Measurements from ENCODE around the gene ITGB2.
A peak's percentile ranks its signal among the peaks of the same experiment; 100 is the strongest.

The ITGB2 gene

DNA sequence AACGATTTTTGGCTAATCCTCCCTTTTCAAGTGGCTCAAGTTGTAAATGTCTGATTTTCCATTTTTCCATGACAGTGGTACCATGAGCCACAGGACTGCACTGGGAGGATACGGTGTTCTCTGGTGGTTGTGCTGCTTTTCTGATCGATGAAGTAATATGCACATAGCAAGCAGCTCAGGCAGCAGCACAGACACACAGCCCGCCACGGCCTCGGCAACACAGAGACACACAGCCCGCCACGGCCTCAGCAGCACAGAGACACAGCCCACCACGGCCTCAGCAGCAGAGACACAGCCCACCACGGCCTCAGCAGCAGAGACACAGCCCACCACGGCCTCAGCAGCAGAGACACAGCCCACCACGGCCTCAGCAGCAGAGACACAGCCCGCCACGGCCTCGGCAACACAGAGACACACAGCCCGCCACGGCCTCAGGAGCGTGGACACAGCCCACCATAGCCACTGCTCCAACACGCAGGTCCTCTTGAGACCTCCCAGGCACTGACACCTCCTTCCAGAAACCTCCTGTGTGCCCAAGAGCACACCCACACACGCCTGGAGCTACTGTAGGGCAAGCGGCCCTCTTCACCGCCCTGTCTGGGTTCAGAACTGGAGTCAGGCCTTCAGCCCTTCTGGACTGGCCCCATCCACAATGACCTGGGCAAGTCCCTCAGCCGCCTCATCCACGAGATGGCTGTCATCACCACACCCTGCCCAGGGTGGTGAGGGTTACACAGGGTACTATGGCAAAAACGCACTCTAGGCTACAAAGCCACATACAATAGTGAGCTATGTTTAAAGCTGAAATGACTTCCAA, 57.6 kb downstream of the ITGB2 start:
- no peak for DNase-seq

DNA sequence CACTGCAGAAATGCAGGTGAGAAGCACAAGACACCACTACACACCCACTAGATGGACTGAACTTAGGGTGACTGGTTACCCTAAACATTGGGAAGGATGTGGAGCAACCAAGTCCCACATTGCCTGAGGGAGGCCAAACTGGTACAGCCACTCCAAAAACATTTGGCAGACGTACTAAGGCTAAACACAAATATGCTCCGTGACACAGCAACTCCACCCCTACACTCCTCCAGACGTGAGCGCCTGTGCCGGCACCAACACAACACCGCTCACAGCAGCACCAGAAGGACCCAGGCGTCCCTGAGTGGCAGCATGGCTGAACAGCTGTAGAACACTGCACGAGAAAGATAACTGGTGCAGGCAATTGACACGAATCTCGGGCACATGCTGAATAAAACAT, 61.9 kb downstream of the ITGB2 start:
- no peak for DNase-seq

DNA sequence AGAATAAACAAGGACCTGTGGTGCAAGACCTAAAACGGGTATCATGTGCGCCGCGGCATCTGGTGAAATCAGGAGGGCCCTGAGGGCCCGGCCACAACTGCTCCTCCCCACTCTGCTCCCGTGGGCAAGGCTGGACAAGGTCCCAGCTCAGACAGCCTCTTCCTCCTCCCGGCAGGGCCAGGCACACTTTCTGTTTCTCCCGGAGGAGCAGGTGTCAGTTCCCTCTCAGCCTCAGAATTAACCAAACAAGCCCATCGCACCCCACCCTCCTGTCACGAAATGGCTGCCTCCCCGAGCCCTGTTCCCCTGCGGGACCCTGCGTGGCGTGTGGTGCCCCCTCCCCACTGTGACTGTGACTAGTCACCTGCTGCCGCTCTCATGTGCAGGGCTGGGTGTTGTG, 62.4 kb downstream of the ITGB2 start:
- no peak for DNase-seq

DNA sequence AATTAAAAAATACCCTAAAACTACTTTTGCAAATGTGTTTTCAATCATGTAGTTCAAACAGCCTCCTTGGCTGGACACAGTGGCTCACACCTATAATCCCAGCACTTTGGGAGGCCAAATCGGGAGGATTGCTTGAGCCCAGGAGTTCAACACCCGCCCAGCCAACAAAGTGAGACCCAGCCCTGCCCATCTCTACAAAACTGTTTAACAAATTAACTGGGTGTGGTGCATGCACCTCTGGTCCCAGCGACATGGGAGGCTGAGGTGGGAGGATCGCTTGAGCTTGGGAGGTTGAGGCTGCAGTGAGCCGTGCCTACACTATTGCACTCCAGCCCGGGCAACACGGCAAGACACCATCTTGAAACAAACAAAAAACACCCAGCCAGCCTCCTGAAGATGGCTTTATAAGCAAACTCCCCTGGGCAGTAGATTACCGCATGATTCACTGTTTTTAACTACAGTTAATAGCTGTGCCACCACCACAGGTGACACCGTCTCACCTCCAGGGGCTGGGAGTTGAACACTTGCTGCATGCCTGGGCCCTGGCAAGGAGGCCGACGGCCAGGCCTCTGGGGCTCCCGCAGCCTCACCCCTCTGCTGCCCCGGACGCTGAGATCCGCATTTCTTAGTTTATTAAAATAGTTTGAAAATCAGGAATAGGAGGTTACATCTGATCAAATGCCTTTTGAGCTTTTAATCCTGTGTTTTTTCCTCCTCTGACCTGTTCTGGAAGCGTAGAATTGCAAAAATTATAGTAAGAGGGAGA, 63.4 kb downstream of the ITGB2 start:
- no peak for DNase-seq

DNA sequence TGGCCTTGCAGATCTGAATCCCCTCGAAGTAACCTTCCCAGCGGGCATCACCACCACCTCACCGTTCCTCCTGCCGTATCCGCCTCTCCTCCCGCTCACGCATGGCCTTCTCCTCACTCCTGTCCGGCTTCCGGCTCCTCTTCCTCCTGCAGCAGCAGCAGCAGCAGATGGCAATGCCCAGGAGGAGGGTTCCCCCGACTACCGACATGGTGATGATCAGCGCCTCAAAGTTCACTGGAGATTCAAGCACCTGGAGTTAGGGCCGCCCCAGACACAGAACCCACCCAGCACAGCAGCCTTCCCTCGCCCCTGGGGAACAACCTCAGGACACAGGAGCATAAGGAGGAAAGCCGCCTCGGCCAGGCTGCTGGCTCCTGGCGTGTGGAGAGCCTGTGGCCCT, 64.6 kb downstream of the ITGB2 start:
- DNase-seq, result no peak

DNA sequence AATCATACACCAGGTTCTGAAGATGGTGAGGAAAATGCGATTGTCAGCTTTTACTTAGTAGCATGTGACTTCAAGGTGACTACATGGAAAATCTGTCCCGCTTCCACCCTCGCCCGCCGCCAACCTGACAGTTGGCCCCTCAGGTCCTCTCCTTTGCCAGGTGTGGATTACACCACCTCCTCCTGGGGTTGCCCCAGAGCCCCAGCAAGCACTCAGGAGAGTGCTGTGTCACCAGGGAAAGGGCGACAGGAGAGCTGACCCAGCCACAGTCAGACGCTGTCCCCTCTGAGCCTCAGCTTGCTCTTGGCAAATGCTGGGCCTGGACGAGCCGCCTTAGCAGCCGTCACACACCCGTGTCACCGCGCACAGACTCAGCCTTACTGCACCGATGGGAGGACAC, 65.1 kb downstream of the ITGB2 start:
- DNase-seq, result no peak

DNA sequence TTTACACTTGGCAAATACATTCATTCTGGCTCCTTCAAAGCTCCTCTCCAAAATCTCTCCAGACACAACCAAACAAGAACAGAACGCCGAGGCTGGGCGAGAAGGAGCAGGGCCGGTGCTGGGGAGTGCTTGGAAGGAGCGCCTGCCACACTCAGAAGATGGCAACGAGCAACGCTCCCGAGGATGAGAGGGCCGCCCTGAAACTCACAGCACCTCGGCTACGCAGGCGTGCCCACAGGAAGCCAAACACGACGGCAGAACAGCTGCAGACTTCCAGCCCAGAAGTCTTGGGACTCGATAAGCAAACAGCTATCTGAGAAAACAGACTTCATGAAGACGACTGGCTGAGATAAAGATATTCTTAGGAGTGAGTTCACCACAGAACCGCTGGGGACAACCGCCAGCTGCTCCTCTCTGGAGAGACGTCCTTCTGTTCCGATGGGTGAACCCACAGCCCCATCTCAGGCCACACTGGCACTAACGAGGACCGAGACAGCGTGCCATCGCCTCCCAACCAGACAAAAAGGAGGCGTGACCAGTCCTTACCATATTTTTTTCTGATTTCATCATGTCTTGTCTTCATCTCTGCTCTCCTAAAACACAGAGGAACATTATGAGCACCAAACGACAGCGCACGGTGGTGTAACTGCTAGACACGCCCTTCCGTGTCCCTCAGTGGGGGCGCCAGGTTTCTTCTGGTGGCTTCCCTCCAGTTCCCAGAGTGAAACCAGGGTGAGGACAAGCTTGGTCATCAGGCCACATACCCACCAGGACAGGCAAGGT, 65.8 kb downstream of the ITGB2 start:
- DNase-seq, result no peak

DNA sequence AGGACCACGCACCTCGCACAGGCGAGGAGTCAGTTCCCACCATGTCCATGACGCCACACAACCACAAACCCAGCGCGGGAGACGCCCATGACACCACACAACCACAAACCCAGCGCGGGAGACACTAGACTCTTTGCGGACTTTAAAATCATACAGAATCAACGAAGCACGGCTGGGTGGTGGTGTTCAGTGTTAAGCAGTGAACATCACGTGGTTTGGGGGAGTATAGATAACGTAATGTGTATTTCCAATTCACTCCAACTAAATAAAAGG, 66.4 kb downstream of the ITGB2 start:
- DNase-seq, result no peak

DNA sequence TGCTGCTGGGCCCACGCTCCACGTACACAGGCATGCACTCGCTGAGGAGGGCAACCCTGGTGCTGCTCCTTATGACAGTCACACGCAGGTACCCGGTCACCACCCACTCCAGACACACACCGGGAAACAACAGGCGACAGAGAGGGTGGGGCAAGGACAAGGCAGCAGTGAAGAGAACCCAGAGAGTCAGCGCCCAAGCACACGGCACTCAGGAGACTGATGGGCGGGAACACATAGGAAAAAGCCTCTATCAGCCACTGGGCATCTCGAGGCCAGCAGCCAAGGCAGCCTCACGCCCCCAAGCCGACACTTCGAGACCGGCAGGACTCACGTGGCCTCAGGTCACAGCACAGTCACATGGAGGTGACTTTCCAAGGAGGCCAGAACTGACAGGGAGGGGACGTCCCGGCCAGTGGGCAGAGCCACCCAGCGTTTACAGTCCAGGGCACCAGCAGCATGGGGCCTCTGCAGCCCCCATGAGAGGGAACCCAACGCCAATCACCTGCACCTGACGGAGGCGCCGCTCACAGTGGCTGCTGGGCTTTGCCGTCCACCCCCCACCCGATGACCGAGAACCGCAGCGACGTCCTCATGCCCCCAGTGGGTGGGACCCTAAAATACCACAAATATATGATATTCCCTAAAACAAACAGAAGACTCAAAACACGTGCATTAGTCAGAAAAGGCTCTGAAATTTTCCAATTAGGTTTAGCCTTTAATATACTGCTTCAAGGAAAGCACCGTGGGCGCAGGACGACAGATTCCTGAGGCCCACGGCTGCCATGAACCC, 66.9 kb downstream of the ITGB2 start:
- DNase-seq, result no peak

DNA sequence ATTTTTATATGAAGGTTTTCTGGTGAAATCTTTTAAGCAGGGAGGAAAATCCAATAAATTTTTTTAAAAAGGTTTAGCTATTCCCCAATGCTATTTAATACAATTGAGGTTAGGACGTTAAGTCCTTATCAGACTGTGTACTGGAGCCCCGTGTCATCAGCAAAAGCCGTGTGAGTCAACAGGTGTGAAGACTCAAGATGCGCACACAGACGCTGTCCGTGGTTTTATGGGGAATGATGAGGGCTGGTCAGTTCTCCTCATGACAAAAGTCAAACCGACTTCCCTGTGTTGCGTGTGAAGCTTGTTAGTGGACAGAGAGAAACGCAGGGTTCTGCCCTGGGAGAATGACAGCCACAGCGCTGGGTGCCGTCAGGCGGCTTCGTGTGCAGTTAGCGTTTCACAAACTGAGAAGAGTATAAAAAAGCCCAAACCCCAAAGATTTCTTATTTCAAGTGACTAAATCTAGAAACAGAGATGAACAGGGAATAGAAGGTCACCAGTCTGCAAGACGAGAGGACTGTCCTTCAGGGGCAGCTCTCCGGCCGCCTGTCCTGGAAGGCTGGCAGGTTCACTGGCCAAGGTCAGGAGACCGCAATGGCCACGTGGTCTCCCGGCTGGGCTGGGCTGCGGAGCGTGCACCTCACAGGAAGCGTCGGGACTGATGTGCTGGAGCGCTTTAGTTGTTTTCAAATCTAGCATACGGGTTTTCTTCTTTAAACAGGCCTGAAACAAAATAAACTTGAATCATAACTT, 69.6 kb downstream of the ITGB2 start:
- no peak for DNase-seq

DNA sequence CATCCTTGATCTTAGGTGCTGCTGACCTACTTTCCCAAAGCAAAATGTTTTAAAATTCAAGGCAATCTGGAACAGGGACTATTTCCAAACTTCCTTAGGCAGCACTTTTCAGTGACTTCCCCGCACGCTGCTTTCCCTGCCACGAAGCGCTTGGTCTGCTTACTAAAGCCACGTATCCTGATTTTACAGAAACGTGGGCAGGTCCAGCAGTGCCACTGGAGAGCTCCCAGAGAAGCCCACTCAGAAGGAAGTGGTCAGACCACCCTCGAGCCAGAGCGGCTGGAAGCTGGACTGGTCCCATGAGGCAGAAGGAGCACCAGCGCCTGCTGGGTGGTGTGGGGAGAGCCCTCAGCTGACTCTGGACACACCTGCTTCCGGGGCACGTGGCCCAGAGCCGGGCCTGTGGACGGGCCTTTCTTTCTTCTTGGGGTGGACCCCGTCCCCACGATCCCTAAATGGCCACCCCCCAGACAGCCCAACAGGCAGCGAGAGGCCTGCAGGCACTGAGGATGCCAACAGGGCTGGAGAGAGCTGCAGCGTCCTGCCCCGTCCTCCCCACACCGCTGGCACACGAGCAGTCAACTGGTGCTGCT, 70.4 kb downstream of the ITGB2 start:
- DNase-seq, result no peak

DNA sequence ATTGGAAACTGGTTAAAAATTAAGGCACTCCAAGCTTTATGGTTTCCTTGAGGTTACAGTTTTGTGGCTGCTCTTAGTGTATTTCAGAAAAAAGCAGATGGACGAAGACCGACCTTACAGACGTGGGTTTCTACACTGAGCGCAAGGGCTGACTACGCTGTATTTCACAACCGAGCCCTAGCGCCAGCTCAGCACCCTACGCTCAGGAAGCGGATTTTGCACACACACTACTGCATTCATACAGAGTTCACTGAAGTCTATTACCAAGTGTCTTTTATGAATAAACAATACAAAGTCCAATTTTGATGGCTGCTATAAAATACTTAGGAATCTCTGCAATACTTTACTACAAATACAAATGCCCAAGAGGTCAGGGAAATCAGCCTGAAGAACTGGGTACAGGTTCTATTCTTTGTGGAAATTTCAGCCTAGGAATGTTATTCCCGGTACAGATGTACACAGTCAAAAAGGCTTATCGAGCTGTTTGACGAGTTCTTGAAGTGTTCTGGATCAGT, 71.0 kb downstream of the ITGB2 start:
- DNase-seq, result no peak

DNA sequence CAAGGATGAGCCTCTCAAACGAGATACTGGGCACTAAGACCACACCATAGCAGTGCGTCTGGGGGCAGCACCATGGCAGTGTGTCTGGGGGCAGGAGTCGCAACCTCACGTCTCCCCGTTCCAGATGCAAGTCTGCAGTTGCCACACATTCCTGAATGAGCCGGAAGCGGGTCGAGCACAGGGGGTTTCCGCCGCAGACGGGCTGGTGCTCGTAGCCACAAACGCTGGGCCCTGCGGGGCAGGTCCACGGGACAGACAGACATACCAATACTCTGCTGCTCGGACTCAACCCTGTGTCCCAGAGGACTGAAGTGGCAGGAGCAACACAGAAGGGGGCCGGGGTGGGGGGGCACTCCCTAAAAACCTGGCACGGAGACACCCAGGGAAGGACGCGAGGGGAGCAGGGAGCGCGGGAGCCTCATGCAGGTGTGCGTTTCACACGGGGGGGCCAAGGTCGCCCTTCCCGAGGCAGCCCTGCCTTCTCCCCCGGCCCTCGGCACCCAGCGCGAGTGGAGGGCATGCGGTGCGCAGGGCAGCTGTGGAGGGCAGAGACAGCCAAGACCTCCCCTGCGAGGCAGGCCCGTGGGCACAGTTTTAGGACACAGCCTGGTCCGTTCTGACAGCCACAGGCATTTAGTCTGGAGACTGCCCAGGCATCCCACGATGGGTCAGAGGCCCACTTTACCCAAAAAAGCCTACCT, 71.7 kb downstream of the ITGB2 start:
- DNase-seq, result no peak

DNA sequence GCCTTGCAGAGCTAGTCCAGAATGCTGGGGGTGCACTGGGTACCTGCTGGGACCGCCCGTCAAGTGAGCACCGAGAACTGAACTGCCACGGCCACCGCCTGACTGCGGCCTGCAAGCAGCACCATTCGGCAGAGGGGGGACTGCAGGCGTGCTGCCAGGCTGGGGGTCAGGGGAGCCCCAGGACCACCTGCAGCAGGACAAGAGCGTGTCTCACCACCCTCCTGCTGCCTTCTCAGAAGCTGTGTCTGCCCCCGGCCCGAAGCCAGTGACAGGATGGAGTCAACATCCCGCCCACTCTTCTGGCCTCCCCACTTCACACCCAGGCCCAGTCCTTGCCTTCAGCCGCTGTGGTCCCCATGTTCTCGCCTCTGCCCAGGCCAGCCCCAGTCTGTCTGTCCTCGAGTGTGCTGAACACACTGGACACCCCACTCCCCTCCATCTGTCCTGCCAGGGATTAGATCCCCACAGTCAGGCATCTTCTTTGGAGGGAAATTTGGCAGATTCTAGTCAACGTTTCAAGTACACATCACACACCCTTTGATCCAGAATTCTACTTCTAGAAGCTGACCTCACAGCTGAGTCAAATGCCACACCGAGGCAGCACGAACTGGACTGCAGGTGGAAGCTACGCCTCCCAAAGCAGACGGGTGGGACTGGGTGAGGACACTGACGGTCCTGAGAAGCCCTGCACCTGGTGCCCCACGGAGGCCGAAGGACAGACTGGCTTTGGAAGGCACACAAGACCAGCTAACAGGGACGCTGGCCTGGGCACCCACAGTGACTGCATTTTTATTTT, 73.2 kb downstream of the ITGB2 start:
- no peak for DNase-seq

DNA sequence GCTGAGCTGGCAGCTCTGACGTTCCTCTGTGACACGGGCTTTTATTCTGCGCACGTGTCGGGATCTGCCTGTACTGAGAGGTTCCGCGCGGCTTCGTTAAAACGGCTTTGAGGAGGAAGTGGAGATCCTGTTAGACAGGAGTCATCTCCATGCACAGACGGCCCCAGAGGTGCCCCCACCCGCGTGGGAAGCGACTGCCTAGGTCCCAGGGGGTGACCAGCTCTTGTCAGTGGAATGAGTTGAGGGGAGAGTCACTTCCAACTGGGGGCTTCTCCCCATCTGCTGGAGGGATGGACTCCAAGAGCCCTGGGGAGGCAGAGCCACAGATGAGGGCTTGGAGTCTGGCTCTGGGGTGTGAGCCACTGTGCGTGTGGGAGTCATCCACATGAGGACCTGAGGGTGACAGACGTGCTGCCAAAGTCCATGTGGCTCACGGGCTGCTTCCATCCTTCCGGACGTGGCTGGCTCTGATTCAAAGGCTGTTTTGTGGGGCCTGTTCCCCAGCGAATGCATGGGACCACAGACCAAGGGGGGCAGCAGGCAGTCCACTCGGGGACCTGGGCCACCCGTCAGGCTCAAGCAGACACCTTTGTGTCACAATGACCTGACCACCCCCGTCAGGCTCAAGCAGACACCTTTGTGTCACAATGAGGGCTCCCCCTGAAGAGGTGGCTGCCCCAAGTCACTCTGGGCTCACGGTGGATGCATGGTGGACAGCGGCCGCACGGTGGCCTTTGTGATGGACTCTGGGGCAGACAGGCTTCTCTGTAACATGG, 74.0 kb downstream of the ITGB2 start:
- DNase-seq, result peak; percentile 45

DNA sequence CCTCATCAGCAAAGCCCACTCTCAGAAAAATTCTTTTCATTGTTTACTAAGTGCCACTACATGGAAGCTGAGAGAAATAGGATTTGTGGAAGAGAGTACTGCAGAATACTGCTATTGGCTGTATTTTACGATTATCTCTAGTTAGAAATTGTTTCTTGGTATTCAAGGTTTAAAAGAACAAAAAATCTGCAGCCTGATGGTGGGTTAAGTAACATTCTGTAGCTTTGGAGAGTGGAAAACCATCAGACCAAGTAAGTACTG, 74.5 kb downstream of the ITGB2 start:
- no peak for DNase-seq

DNA sequence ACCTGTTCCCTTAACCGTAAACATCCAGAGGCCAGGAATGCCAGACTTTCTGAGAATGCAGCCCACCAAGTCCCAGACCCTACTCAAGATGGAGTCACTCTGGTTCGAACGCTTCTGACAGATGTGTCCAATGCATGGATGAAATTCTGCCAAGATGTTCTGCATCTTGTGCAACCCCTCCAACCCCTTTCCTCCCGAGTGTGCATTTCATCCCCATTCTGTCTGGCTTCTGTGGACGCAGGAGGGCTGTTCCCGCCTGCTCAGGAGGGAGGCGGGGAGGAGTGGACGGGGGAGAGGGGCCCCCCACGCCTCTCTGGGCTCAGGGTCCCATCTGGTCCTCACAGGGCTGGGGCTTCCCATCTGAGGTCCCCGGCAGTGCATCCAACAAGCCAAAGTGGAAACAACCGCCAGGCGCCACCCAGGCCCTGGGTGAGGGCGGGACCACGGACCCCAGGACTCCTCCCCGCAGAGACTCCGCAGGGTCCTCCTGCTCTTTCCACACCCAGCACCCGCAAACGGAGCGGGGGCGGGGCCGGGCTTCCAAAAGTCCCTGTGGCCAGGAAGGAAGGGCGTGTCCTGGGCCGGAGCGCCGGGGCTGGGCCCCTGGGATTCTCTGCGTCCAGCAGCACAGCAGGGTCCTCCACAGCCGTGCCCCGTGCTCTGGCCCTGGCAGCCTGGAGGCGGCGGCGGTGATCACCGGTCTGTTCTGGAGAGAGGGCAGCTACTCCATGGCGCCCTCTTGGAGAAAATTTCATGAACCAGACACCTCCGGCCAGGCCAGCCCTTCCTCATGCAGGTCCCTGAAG, 75.1 kb downstream of the ITGB2 start:
- DNase-seq, result peak; percentile 46

DNA sequence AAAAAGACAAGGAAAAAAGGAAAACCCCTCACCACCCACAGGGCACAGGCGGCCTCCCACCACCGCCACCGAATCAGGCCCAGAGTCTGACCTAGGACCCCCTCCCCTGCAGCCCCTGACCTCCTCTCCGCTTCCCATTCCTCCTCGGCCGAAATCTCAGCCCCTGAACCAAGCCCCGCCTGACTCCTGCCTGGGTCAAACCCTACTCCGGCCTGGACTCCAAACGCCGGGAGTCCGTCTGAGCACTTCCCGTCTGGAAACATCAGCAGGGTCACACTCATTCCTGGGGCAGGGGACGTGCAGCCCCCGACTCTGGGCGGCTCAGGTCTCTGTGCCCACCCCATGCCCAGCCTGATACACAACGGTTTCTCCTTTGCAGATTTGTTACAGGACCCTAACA, 76.4 kb downstream of the ITGB2 start:
- DNase-seq, result no peak

Data from stimulated activated CD4-positive, alpha-beta T cell treated with anti-CD3 and anti-CD28 coated beads, Interleukin-12 subunit alpha, Interleukin-12 subunit beta, amount 100 ng/mL, for 4 hours (primary cell).